Fibroblast of lung (primary cell): ENCODE results near the gene NCAN. TPM values are rescaled to one million over a fixed set of nuclear protein-coding genes. Genes with fewer than 3 reads are reported as not detected.

Experiments
- DNase-seq, 2 donors: peaks; one replicate each; pipeline versions ENCODE4 v3.0.0 to v3.0.0-alpha.2; 2010; ENCODE audit warnings: low read depth in 2 of 2
- H2AFZ ChIP-seq: 2 replicates; pipeline ENCODE4 v1.5.1; 2012; ENCODE audit warnings: low read length, control low read depth, inconsistent platforms
- H3K27ac ChIP-seq: 2 replicates; pipeline ENCODE4 v1.5.1; 2011; ENCODE audit warnings: low read length, control low read depth; ENCODE audit not compliant: insufficient read depth
- H3K27me3 ChIP-seq: 2 replicates; pipeline ENCODE4 v1.5.1; 2011; ENCODE audit warnings: mild to moderate bottlenecking, low read length; ENCODE audit not compliant: control insufficient read depth, insufficient read depth
- H3K36me3 ChIP-seq: 2 replicates; pipeline ENCODE4 v1.5.1; 2011; ENCODE audit warnings: low read length; ENCODE audit not compliant: control insufficient read depth, insufficient read depth
- H3K4me1 ChIP-seq: 2 replicates; pipeline ENCODE4 v1.5.1; 2011; ENCODE audit warnings: low read length; ENCODE audit not compliant: control insufficient read depth, insufficient read depth; ENCODE audit errors: extremely low read depth
- H3K4me2 ChIP-seq: 2 replicates; pipeline ENCODE4 v1.5.1; 2011; ENCODE audit warnings: low read length, control low read depth; ENCODE audit not compliant: insufficient read depth; ENCODE audit errors: extremely low read depth
- H3K4me3 ChIP-seq, 4 experiments: fragments of 200-600 bp in 1 of 4; sonication (generic) in 1 of 4; replicated peaks in 1 of 4; 2 replicates each; pipeline ENCODE4 v1.5.1; 2011 to 2016; ENCODE audit warnings: low read length in 4 of 4, low read depth in 3 of 4, mild to moderate bottlenecking in 3 of 4, control low read depth in 2 of 4, inconsistent platforms in 1 of 4, mixed read lengths in 1 of 4; ENCODE audit not compliant: insufficient read depth in 1 of 4; ENCODE audit errors: control extremely low read depth in 1 of 4
- H3K79me2 ChIP-seq: 2 replicates; pipeline ENCODE4 v1.5.1; 2012; ENCODE audit warnings: mild to moderate bottlenecking, low read length, inconsistent platforms; ENCODE audit not compliant: control insufficient read depth, insufficient read depth
- H3K9ac ChIP-seq: 2 replicates; pipeline ENCODE4 v1.5.1; 2011; ENCODE audit warnings: mild to moderate bottlenecking, low read length, control low read depth; ENCODE audit not compliant: insufficient read depth
- H3K9me3 ChIP-seq: 2 replicates; pipeline ENCODE4 v1.5.1; 2012; ENCODE audit warnings: low read depth, low read length; ENCODE audit not compliant: control insufficient read depth, insufficient read depth
- H4K20me1 ChIP-seq: 2 replicates; pipeline ENCODE4 v1.5.1; 2011; ENCODE audit warnings: low read length; ENCODE audit not compliant: control insufficient read depth, insufficient read depth; ENCODE audit errors: extremely low read depth
- CTCF ChIP-seq, 2 donors: IDR thresholded peaks in 1 of 2; conservative IDR thresholded peaks in 1 of 2; 1 replicate in 1 of 2; 2 replicates in 1 of 2; pipeline ENCODE4 v1.5.1; 2011 to 2012; ENCODE audit warnings: low read length in 2 of 2, control low read depth in 1 of 2, inconsistent platforms in 1 of 2, low read depth in 1 of 2, mild to moderate bottlenecking in 1 of 2
- EZH2 ChIP-seq: IDR thresholded peaks from 2 replicates; pipeline ENCODE4 v1.5.1; 2012; ENCODE audit warnings: low read length, control low read depth, mild to moderate bottlenecking; ENCODE audit errors: missing control alignments
- polyA plus RNA-seq, 2 donors: library from polyadenylated mRNA; depleted of rRNA in 1 of 2; stranded (reverse) in 1 of 2; unstranded in 1 of 2; fragments of >200 nt; gene quantifications; 2 replicates each; pipeline ENCODE4 v1.2.1, GENCODE V29; 2011 to 2012; ENCODE audit warnings: missing spikeins in 1 of 2
- total RNA-seq: library from RNA; depleted of rRNA; stranded (reverse); fragments of >200 nt; gene quantifications from 2 replicates; pipeline ENCODE4 v1.2.1, GENCODE V29; 2014

The NCAN gene
- total and polyA plus RNA-seq, 2 donors (not counting 1 experiment from before 2014, with no cell fraction given): under 0.01 TPM; not detected in 1

GRCh38 chr19:19294914-19295313, 83.2 kb downstream of the NCAN start:
- Histone ChIP-seq H3K79me2 (no peaks in the 10 kb centered on the region), H3K4me3 (no peak overlapping the region), H3K4me1 (no peaks in the 10 kb centered on the region), H3K27me3 (no peaks in the 10 kb centered on the region), H4K20me1 (no peaks in the 10 kb centered on the region), H3K4me2 (no peak overlapping the region), H3K9ac (no peak overlapping the region), H3K36me3 (peaks cover 6% of the 10 kb centered on the region), H2AFZ (no peak overlapping the region), H3K27ac (no peak overlapping the region), H3K9me3 (no peaks in the 10 kb centered on the region)
- DNase-seq: no peak
- no peak for TF ChIP-seq CTCF (conservative IDR thresholded peaks at IDR 0.05 in 1 of 2, IDR thresholded peaks at IDR 0.05 in 1 of 2; ENCODE audit: low read depth in 1 of 2, low read length in 2 of 2)
- TF ChIP-seq EZH2: no peak

GRCh38 chr19:19296953-19297689, 85.4 kb downstream of the NCAN start:
- Histone ChIP-seq H4K20me1 (no peaks in the 10 kb centered on the region), H3K9ac (no peak overlapping the region), H3K4me1 (no peaks in the 10 kb centered on the region), H3K4me2 (no peak overlapping the region), H2AFZ (no peak overlapping the region), H3K27me3 (no peaks in the 10 kb centered on the region), H3K27ac (no peak overlapping the region), H3K4me3 (no peak overlapping the region), H3K79me2 (no peaks in the 10 kb centered on the region), H3K36me3 (peaks cover 11% of the 10 kb centered on the region), H3K9me3 (no peaks in the 10 kb centered on the region)
- no peak for TF ChIP-seq EZH2
- TF ChIP-seq CTCF (conservative IDR thresholded peaks at IDR 0.05 in 1 of 2, IDR thresholded peaks at IDR 0.05 in 1 of 2; ENCODE audit: low read depth in 1 of 2, low read length in 2 of 2): no peak
- no peak for DNase-seq

- Histone ChIP-seq H3K4me1 (no peaks in the 10 kb centered on the region), H3K9ac (no peak overlapping the region), H3K36me3 (peaks cover 11% of the 10 kb centered on the region), H3K4me2 (no peak overlapping the region), H3K27me3 (no peaks in the 10 kb centered on the region), H3K9me3 (no peaks in the 10 kb centered on the region), H3K4me3 (no peak overlapping the region), H2AFZ (no peak overlapping the region), H3K27ac (no peak overlapping the region), H3K79me2 (no peaks in the 10 kb centered on the region), H4K20me1 (no peaks in the 10 kb centered on the region)
- no peak for DNase-seq
- no peak for TF ChIP-seq EZH2
- TF ChIP-seq CTCF (conservative IDR thresholded peaks at IDR 0.05 in 1 of 2, IDR thresholded peaks at IDR 0.05 in 1 of 2; ENCODE audit: low read depth in 1 of 2, low read length in 2 of 2): no peak
These were observed 86.0 kb downstream of the NCAN start for GRCh38 chr19:19297759-19298158.
